IPS-NIHi7 (cell line): ENCODE results near the gene RNF208.

Source experiments
- DNase-seq: peaks from one replicate; pipeline ENCODE4 v3.0.0; 2012; ENCODE audit warnings: mixed read lengths; ENCODE audit errors: extremely low spot score

Gene RNF208

GRCh38 chr9:137191691-137192447 is 30.2 kb downstream of the RNF208 start:
- no peak for DNase-seq

GRCh38 chr9:137191245-137191644 is 30.8 kb downstream of the RNF208 start:
- no peak for DNase-seq

GRCh38 chr9:137190315-137190856 is 31.7 kb downstream of the RNF208 start:
- DNase-seq = no peak

- DNase-seq = no peak
Measured at GRCh38 chr9:137189297-137190295, 32.4 kb downstream of the RNF208 start.

GRCh38 chr9:137188490-137189296 is 33.3 kb downstream of the RNF208 start, which contains the start of the genes ANAPC2 and SSNA1:
Gene ANAPC2 (minus strand): TSS chr9:137188560. CDS start chr9:137188532, 28 bp downstream.
Gene SSNA1 (plus strand): TSS chr9:137188676. CDS start chr9:137188727, 51 bp downstream.
- peak; percentile 94 for DNase-seq

- no peak for DNase-seq
Measured at GRCh38 chr9:137188086-137188489, 34.0 kb downstream of the RNF208 start.

GRCh38 chr9:137187386-137187785 is 34.7 kb downstream of the RNF208 start:
- DNase-seq = no peak

- DNase-seq = no peak
Measured at GRCh38 chr9:137186385-137186784, 35.7 kb downstream of the RNF208 start.

GRCh38 chr9:137185921-137186320 is 36.1 kb downstream of the RNF208 start:
- DNase-seq = no peak

GRCh38 chr9:137184881-137185660 is 37.0 kb downstream of the RNF208 start:
- DNase-seq = no peak

- no peak for DNase-seq
Measured at GRCh38 chr9:137183980-137184595, 38.0 kb downstream of the RNF208 start.

GRCh38 chr9:137182836-137183235 is 39.2 kb downstream of the RNF208 start:
- no peak for DNase-seq

GRCh38 chr9:137181680-137182079 is 40.4 kb downstream of the RNF208 start:
- no peak for DNase-seq

GRCh38 chr9:137180491-137180890 is 41.5 kb downstream of the RNF208 start:
- DNase-seq = no peak

- no peak for DNase-seq
Measured at GRCh38 chr9:137179761-137180160, 42.3 kb downstream of the RNF208 start.

GRCh38 chr9:137178939-137179630 is 43.0 kb downstream of the RNF208 start:
- DNase-seq = no peak

- no peak for DNase-seq
Measured at GRCh38 chr9:137178201-137178938, 43.7 kb downstream of the RNF208 start.

- DNase-seq = peak; percentile 84
Measured at GRCh38 chr9:137176302-137177182, 45.5 kb downstream of the RNF208 start.
